ENCODE results near the gene AIFM1.
A peak's percentile ranks its signal among the peaks of the same experiment; 100 is the strongest.

Gene AIFM1

GRCh38 chrX:130170752-130171445, 5.3 kb upstream of the AIFM1 start:
- DNase-seq, result peak; percentile 48

GRCh38 chrX:130167040-130167439, 1.4 kb upstream of the AIFM1 start:
- no peak for DNase-seq

GRCh38 chrX:130166503-130166777, 799 bp upstream of the AIFM1 start:
- DNase-seq, result no peak

GRCh38 chrX:130165181-130165702, 399 bp downstream of the AIFM1 start:
- DNase-seq, result no peak

- no peak for DNase-seq
Observed at GRCh38 chrX:130163398-130163797, 2.2 kb downstream of the AIFM1 start.

- DNase-seq, result no peak
Observed at GRCh38 chrX:130162094-130162735, 3.4 kb downstream of the AIFM1 start.

- DNase-seq, result no peak
Observed at GRCh38 chrX:130159776-130160175, 5.9 kb downstream of the AIFM1 start.

GRCh38 chrX:130158311-130158710, 7.3 kb downstream of the AIFM1 start:
- no peak for DNase-seq

- no peak for DNase-seq
Observed at GRCh38 chrX:130155564-130155963, 10.1 kb downstream of the AIFM1 start.

GRCh38 chrX:130147631-130148030, 18.0 kb downstream of the AIFM1 start:
- DNase-seq, result no peak

GRCh38 chrX:130145123-130145522, 20.5 kb downstream of the AIFM1 start:
- no peak for DNase-seq

GRCh38 chrX:130144509-130144908, 21.1 kb downstream of the AIFM1 start:
- no peak for DNase-seq

- no peak for DNase-seq
Observed at GRCh38 chrX:130139474-130140201, 26.0 kb downstream of the AIFM1 start.

- DNase-seq, result no peak
Observed at GRCh38 chrX:130136961-130137360, 28.7 kb downstream of the AIFM1 start.

- no peak for DNase-seq
Observed at GRCh38 chrX:130136496-130136895, 29.1 kb downstream of the AIFM1 start.

- DNase-seq, result no peak
Observed at GRCh38 chrX:130130990-130131389, 34.7 kb downstream of the AIFM1 start.

GRCh38 chrX:130125091-130125874, 40.4 kb downstream of the AIFM1 start:
- no peak for DNase-seq

- DNase-seq, result no peak
Observed at GRCh38 chrX:130124577-130124976, 41.1 kb downstream of the AIFM1 start.

- DNase-seq, result no peak
Observed at GRCh38 chrX:130121505-130121800, 44.2 kb downstream of the AIFM1 start.

- peak; percentile 60 for DNase-seq
Observed at GRCh38 chrX:130120746-130121504, 44.7 kb downstream of the AIFM1 start.

GRCh38 chrX:130120321-130120731, 45.3 kb downstream of the AIFM1 start:
- DNase-seq, result no peak

GRCh38 chrX:130119312-130119898, 46.2 kb downstream of the AIFM1 start:
- no peak for DNase-seq

All from stimulated activated CD4-positive, alpha-beta T cell treated with anti-CD3 and anti-CD28 coated beads, Interleukin-12 subunit alpha, Interleukin-12 subunit beta, amount 100 ng/mL, for 4 hours (primary cell).